ENCODE measurements around the gene TTC23L.

The TTC23L gene

GRCh38 chr5:34833090-34833489 lies 5.9 kb upstream of the TTC23L start:
- FAIRE-seq, result no peak

GRCh38 chr5:34833976-34834793 lies 4.8 kb upstream of the TTC23L start:
- no peak for FAIRE-seq

DNA sequence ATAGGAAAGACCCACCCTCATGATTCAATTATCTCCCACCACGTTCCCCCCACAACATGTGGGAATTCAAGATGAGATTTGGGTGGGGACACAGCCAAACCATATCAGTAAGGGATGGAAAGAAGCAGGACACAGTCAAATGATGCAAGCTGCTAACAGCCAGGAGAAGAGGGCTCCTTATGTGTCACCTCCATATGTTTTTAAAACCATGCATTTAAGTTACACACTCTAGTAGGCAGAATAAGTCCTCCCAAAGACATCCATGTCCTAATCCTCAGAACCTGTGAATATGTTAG lies 4.2 kb upstream of the TTC23L start:
- FAIRE-seq, result no peak

- no peak for FAIRE-seq
Observed at GRCh38 chr5:34835664-34836063, 3.3 kb upstream of the TTC23L start.

GRCh38 chr5:34841816-34842215 lies 2.9 kb downstream of the TTC23L start:
- FAIRE-seq, result no peak

DNA sequence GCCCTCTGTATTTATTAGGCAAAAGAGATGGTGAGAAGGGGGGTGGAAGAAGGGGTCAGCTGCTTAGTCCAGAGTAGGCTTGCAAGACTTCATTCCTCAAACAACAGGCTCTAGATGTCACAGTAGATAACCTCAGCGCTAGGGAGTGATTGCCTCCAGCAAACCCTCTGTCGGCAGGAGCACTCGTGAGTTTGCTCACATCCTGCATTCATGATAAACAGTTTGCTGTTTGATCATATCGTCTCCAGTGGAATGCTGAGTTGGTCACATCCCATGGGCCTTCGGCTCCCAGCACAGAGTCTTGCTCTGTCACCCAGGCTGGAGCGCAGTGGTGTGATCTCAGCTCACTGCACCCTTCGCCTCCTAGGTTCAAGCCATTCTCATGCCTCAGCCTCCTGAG lies 3.6 kb downstream of the TTC23L start:
- no peak for FAIRE-seq

GRCh38 chr5:34843497-34843896 lies 4.5 kb downstream of the TTC23L start:
- no peak for FAIRE-seq

GRCh38 chr5:34844106-34844505 lies 5.1 kb downstream of the TTC23L start:
- no peak for FAIRE-seq

DNA sequence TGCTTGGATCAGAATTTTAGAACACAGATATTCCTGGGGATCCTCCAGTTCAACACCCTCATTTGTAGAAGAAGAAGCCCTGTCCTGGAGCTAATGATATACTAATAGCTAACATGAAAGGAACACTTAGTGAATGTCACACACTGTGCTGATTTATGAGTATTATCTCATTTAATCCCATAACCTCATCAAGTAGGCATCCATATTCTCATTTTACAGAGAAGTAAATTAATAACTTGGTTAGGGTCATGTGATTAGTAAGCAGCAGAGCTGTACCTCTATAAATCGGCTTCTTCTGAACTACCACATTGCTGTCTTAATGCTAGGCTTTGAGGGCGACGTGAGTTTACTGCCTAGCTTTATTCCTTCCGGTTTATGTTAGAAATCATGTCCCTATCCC lies 6.0 kb downstream of the TTC23L start:
- no peak for FAIRE-seq

- FAIRE-seq, result no peak
Observed at GRCh38 chr5:34847056-34847455, 8.1 kb downstream of the TTC23L start.

- FAIRE-seq, result no peak
Observed at GRCh38 chr5:34847552-34847951, 8.6 kb downstream of the TTC23L start.

DNA sequence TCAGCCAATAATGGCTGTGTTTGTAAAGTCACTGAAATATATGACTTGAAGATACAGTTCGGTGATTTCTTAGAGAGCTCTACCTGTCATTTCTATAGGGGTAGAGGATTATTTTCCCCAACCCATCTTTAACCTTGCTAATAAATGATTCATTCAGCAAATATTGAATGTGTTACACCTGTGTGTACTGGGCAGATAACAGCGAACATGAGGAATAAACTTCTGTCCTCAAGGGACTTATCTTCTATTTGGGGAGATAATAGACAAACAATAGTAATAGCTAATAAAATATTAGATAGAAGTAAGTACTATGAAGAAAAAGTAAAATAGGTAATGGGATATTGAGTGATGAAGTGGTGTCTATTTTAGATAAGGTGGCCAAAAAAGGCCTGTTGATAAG lies 9.3 kb downstream of the TTC23L start:
- FAIRE-seq, result no peak

DNA sequence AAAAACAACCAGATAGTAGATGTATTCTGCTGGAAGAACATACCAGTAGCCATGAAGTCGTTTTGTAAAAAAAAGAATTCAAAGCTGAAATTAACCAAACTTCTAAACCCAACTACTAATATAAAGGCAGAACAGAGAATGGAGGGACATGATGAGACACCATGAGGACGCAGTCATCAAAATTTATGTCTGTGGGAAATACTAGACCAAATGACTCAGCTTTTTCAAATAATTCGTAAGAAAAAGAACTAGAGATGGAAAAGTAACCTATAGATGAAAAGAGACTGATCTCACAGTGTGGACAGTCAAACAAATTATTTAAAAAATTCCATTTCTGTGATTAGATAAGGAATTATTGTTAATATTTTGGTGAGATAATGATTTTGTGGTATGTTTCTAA lies 10.3 kb downstream of the TTC23L start:
- FAIRE-seq, result no peak

GRCh38 chr5:34854459-34855174 lies 15.7 kb downstream of the TTC23L start:
- no peak for FAIRE-seq

GRCh38 chr5:34857161-34857560 lies 18.2 kb downstream of the TTC23L start:
- FAIRE-seq, result no peak

GRCh38 chr5:34857894-34858293 lies 18.9 kb downstream of the TTC23L start:
- no peak for FAIRE-seq

DNA sequence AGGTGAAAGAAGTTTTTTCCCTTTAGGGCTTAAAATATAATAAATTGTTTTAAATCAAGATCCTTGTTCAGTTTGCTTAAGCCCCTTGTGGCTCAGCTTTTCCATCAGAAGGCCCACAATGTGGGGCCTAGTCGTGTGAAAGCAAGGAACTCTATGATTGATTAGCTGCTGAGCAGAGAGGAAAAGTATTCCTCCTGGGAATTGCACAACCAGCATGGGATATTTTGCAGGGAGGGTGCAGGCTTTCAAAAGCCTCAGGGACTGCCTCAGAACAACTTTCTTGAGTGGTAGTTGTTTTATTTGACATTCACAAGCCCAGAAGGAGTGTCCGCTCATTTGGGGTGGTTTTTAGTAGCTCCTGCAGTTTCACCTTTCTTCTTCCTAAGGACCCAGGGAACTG lies 19.8 kb downstream of the TTC23L start:
- FAIRE-seq, result no peak

DNA sequence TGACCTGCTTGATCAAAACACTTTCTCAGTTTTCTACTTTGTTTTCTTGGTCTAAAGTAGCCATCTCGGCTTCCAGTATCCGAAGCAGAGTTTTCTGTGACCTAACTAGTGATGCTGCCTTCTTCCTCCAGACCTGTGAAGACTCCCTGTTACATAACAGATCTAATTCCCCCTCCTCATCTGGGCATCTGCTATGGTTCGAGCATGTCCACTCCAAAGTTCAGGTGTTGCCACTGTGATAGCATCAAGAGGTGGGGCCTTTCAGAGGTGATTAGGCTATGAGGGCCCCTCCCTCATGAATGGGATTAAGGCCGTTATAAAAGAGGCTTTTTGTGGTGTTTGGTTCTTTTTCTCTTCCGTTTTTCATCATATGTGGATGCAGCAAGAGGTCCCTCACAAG lies 20.3 kb downstream of the TTC23L start:
- FAIRE-seq, result no peak

DNA sequence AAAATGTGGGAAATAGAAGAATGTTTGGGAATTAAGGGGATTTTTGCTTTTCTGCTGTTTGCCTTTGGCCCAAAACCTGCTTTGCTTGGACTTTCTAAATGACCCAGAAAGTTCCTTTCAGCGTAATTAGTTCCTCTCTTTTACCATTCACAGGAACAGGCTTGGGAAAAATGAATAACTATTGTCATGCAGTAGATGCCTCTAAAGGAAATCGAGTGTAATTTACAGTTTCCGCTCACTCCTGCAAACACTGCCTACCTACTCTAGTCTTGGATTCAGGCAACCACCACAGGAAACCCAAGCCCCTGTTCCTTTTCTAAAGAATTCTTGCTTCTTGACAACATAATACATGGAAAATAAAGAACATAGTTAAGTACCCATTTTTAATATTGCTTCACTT lies 25.0 kb downstream of the TTC23L start:
- no peak for FAIRE-seq

DNA sequence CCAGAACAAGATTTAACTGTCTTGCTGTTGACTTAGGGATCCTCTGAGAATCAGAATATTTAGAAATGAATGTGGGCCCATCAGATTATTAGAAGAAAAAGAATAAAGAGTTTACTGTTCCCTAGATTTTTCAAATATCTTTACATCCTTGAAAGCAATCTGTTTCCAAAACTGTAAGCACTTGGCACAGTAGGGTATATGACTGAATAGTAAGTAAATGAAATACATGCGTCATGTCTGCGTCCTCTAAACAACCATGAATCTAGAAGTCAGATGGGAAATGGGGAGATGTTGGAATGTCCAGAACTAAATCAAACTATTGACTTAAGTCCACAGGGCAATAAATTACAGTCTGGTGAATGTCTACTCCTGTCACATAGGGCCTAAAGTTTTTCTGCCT lies 26.1 kb downstream of the TTC23L start:
- FAIRE-seq, result no peak

GRCh38 chr5:34866989-34867471 lies 28.1 kb downstream of the TTC23L start:
- no peak for FAIRE-seq

DNA sequence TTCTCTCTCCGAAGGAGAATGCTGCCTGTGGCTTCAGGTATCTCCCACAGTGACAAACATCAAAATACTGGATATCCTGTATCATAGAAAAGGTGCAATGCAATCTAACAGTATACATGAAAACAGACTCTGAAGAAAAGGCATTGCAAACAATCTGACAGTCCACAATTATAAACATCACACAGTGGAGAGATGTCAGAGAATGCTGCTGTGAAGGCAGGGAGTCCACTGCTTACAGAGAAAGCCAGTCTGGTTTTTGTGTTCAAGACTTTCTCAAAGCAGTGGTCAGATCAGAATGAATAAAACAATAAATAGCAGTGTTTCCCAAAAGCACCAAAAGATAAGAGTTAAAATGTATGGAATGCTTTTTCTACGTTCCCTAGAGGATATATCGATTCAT lies 28.7 kb downstream of the TTC23L start:
- FAIRE-seq, result no peak

GRCh38 chr5:34868791-34869190 lies 29.8 kb downstream of the TTC23L start:
- FAIRE-seq, result no peak

GRCh38 chr5:34869256-34869655 lies 30.3 kb downstream of the TTC23L start:
- no peak for FAIRE-seq

- FAIRE-seq, result no peak
Observed at GRCh38 chr5:34870382-34870781, 31.4 kb downstream of the TTC23L start.
